ENCODE data around the gene KRTAP5-11.
"Not testable (repeated sequence)": the region's sequence is repeated elsewhere in the genome, so short reads cannot be mapped to it uniquely, and the experiment has no call there.

KRTAP5-11 gene, protein sequence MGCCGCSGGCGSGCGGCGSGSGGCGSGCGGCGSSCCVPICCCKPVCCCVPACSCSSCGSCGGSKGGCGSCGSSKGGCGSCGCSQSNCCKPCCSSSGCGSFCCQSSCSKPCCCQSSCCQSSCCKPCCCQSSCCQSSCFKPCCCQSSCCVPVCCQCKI

GRCh38 chr11:71582309-71582895, at the start of gene KRTAP5-11:
TSS of gene KRTAP5-11 (minus strand) at chr11:71582875. CDS start at chr11:71582837, 38 bp downstream.
- DNase-seq, result no peak

- not testable (repeated sequence) for DNase-seq
These were observed 48.9 kb upstream of the KRTAP5-11 start for GRCh38 chr11:71631551-71631950.

GRCh38 chr11:71630071-71630470, 47.4 kb upstream of the KRTAP5-11 start:
- DNase-seq, result not testable (repeated sequence)

- DNase-seq, result not testable (repeated sequence)
These were observed 46.3 kb upstream of the KRTAP5-11 start for GRCh38 chr11:71628943-71629342.

- not testable (repeated sequence) for DNase-seq
These were observed 40.6 kb upstream of the KRTAP5-11 start for GRCh38 chr11:71623226-71623625.

DNA sequence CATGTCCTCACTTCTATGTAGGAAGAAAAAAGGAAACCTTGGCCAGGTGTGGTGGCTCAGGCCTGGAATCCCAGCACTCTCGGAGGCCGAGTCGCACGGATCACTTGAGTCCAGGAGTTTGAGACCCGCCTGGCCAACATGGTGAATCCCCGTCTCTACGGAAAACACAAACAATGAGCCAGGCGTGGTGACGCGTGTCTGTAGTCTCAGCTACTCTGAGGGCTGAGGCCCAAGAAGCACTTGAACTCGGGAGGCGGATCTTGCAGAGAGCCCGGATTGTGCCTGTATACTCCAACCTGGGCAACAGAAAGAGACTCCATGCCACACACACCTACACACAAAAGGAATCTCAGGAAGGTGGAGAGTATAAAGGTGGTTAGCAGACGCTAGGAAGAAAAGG, 39.9 kb upstream of the KRTAP5-11 start:
- not testable (repeated sequence) for DNase-seq

DNA sequence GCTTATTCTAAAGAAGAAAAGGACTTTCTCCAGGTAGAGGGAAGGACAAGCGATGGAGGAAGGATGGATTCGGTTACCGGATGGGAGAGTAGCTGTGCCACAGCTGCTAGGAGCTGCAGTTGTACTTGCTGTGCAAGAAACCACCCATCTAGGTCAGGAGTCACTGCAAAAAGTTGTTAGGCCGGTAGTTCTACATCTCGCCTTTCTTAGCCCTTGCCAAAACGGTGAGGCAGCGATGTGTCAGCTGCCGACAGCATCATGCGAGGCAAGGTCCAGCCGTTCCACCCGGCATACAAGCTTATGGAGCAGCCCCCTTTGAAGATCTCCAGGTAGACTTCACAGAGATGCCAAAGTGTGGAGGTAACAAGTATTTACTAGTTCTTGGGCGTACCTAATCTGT, 32.3 kb upstream of the KRTAP5-11 start:
- not testable (repeated sequence) for DNase-seq

GRCh38 chr11:71614366-71614917, 31.8 kb upstream of the KRTAP5-11 start:
- DNase-seq, result not testable (repeated sequence)

DNA sequence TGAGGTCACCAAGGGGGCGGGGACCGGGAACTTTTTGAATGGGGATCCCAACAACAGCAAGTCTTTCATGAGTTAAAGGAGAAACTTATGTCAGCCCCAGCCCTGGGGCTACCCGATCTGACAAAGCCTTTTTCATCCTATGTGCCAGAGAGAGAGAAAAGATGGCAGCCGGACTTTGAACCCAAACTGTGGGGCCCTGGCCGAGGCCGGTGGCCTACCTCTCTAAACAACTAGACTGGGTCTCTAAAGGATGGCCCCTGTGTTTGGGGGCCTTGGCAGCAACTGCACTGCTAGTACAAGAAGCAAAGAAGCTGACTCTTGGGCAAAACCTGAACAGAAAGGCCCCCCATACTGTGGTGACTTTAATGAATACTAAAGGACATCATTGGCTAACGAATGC, 31.3 kb upstream of the KRTAP5-11 start:
- DNase-seq, result not testable (repeated sequence)

- DNase-seq, result not testable (repeated sequence)
These were observed 28.7 kb upstream of the KRTAP5-11 start for GRCh38 chr11:71611218-71611910.

DNA sequence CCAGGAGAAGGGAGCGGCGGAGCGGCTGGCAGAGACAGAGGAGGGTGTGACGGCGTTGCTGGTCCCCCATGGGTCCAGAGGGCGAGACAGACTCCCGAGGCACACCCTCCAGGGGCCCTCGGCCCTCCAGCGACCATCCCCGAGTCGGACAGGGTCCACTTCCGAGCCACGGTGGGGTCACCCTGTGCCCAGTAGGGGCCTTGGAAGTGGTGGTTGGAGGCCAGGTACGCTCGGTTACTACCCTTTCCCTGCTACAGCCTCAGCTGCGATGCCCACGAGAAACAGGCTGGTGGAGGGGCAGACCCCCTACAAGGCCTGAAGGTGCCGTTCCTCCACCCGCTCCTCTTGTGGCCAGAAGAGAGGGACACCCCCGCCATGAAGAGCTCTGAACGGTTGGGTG, 25.6 kb upstream of the KRTAP5-11 start:
- not testable (repeated sequence) for DNase-seq

- DNase-seq, result not testable (repeated sequence)
These were observed 25.0 kb upstream of the KRTAP5-11 start for GRCh38 chr11:71607520-71608216.

DNA sequence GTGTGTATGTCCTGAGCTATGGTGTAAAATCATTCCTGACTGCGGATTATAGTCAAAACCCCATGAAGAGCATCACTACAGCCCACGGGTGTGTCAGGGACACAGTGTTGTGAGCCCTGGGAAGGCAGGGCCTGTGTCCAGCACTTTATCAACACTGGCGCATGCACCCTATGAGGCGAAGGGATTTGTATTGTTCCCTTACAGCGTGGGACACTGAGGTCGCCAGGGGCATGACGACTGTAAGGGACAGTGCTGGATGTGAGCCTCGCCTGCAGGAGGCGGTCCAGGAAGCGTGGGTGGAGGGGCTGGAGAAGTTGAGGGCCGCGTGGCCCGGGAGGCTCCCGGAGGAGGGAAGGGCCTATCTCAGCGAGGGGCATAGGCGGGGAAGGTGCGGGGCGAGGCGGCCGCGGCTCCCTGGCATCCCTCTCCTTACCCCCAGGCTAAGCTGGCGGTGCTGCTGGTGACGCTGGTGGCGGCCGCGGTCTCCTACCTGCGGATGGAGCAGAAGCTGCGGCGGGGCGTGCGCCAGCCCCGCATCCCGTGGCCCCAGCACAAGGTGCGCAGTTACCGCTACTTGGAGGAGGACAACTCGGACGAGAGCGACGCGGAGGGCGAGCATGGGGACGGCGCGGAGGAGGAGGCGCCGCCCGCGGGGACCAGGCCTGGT, 24.3 kb upstream of the KRTAP5-11 start:
- DNase-seq, result not testable (repeated sequence)

DNA sequence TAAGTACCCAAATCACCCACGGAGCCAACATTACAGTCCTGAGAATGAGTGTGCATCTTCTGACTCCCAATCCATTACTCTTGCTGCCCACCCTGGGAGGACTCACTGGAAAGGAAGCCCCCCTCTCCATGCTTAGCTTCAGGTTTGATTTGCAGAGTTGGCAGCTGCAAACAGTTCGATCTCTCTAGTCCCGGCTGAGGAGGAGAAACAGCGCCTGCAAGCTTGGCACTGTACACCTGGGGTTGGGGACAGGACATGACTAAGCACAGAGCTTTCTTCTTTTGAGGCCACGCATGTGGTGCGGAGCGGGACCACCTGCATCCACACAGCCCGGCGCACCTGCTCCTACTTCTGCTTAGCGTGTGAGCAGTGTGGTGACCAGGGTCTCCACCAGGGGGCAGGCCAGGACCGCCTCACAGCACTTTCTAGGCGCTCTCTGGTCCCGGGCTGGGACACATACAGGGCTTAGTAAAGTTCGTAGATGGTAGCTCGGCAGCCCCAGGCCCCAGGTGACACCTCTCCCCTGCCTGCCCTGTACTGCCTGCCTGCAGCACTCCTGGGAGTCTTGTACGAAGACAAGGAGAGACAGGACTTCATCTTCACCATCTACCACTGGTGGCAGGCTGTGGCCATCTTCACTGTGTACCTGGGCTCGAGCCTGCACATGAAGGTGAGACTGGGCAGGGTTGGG, 22.3 kb upstream of the KRTAP5-11 start:
- DNase-seq, result peak; percentile 37

GRCh38 chr11:71603221-71603620, 20.5 kb upstream of the KRTAP5-11 start:
- not testable (repeated sequence) for DNase-seq

DNA sequence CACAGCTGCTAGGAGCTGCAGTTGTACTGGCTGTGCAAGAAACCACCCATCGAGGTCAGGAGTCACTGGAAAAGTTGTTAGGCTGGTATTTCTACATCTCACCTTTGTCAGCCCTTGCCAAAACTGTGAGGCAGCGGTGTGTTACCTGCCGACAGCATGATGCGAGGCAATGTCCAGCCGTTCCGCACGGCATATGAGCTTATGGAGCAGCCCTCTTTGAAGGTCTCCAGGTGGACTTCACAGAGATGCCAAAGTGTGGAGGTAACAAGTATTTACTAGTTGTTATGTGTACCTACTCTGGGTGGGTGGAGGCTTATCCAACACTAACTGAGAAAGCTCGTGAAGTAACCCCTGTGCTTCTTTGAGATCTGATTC, 6.9 kb upstream of the KRTAP5-11 start:
- DNase-seq, result not testable (repeated sequence)

DNA sequence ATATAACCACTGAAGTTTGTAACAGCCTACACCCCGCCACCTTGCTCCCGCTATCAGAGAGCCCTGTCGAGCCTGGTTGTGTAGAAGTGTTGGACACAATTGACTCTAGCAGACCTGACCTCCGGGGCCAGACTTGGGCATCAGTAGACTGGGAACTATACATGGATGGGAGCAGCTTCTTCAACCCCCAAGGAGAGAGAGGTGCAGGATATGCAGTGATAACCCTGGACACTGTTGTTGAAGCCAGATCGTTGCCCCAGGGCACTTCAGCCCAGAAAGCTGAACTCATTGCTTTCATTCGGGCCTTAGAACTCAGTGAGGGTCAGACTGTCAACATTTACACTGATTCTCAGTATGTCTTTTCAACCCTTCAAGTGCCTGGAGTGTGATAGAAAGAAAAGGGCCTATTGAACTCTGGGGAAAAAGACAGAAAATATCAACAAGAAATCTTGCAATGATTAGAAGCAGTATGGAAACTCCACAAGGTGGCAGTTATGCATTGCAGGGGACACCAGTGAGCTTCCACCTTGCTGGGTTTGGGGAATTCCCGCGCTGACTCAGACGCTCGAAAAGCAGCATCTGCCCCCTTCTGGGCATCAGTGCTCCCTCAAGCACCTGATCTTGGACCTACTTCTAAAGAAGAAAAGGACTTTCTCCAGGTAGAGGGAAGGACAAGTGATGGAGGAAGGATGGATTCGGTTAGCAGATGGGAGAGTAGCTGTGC, 6.3 kb upstream of the KRTAP5-11 start:
- DNase-seq, result not testable (repeated sequence)

DNA sequence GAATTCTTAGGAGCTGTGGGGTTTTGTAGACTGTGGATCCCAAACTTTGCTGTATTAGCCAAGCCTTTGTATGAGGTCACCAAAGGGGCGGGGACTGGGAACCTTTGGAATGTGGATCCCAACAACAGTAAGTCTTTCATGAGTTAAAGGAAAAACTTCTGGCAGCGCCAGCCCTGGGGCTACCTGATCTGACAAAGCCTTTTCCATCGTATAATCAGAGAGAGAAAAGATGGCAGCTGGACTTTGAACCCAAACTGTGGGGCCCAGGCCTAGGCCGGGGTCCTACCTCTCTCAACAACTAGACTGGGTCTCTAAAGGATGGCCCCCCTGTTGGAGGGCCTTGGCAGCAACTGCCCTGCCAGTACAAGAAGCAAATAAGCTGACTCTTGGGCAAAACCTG, 5.6 kb upstream of the KRTAP5-11 start:
- DNase-seq, result not testable (repeated sequence)

GRCh38 chr11:71585673-71586072, 3.0 kb upstream of the KRTAP5-11 start:
- DNase-seq, result not testable (repeated sequence)

- DNase-seq, result not testable (repeated sequence)
These were observed 294 bp upstream of the KRTAP5-11 start for GRCh38 chr11:71582969-71583368.

- no peak for DNase-seq
These were observed 849 bp downstream of the KRTAP5-11 start for GRCh38 chr11:71581826-71582225.

Measured in NCI-H345 (cell line).